NCI-H526 (cell line): Measurements from ENCODE around the gene INTS7.

Source experiments
- DNase-seq, 2 experiments: peaks; one replicate each; lab custom pipeline; 2025; lab: John Stamatoyannopoulos, UW

The INTS7 gene, protein sequence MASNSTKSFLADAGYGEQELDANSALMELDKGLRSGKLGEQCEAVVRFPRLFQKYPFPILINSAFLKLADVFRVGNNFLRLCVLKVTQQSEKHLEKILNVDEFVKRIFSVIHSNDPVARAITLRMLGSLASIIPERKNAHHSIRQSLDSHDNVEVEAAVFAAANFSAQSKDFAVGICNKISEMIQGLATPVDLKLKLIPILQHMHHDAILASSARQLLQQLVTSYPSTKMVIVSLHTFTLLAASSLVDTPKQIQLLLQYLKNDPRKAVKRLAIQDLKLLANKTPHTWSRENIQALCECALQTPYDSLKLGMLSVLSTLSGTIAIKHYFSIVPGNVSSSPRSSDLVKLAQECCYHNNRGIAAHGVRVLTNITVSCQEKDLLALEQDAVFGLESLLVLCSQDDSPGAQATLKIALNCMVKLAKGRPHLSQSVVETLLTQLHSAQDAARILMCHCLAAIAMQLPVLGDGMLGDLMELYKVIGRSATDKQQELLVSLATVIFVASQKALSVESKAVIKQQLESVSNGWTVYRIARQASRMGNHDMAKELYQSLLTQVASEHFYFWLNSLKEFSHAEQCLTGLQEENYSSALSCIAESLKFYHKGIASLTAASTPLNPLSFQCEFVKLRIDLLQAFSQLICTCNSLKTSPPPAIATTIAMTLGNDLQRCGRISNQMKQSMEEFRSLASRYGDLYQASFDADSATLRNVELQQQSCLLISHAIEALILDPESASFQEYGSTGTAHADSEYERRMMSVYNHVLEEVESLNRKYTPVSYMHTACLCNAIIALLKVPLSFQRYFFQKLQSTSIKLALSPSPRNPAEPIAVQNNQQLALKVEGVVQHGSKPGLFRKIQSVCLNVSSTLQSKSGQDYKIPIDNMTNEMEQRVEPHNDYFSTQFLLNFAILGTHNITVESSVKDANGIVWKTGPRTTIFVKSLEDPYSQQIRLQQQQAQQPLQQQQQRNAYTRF

DNA sequence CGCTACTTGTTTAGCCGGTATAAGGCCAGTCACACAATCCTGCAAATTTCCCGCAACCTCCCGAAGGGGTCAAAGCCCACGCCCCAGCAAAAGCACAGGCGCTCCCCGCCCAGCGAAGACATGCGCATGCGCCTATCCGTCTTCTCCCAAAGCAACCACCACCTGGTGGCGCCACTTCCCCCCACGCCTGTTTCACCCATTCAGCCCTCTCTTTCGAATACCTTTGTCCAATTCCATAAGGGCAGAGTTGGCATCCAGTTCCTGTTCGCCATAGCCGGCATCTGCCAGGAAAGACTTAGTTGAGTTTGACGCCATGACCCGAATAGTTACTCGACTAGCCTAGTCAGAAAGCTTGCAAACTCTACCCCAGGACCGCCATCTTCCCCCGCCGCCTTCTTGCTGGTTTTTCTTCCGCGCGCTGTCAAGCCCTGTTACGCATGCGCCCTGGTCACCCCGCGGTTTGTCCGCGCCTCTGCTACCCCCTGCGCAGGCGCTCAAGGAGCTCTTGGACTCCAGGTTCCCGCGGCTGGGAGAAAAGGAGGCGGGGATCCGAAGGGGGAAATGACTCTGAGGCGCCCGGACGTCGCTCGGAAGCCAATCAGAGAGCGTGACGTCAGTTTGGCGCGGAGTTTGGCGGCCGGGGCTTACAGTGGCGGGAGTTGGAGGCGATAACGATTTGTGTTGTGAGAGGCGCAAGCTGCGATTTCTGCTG is at the start of gene INTS7, which contains the start of gene DTL:
INTS7 (minus strand) TSS at position 435 of the 712 bp plus-strand sequence; CDS start at position 315, 120 bp downstream.
DTL (plus strand) TSS at position 626 of the 712 bp plus-strand sequence. CDS start 143 bp downstream, outside the sequence.
- DNase-seq = peak; percentile 97 to 99

DNA sequence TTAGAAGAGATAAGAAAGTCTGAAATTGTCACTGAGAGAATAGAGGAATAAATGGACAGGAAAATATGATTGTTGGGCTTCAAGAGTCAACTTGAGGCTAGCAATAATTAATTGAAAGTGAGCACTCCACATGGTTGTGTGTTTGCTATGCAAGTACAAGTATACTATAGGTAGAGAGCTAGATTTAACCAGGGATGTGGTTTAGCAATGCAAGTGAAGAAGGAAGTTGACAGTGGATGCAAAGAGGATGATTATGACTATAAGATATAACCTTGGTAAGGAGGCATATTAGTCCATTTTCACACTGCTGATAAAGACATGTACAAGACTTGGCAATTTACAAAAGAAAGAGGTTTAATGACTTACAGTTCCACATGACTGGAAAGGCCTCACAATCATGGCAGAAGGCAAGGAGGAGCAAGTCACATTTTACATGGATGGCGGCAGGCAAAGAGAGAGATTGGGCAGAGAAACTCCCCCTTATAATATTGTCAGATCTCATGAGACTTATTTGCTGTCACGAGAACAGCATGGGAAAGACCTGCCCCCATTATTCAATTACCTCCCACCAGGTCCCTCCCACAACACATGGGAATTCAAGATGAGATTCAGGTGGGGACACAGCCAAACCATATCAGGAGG is 47.5 kb upstream of the INTS7 start:
- DNase-seq = no peak

DNA sequence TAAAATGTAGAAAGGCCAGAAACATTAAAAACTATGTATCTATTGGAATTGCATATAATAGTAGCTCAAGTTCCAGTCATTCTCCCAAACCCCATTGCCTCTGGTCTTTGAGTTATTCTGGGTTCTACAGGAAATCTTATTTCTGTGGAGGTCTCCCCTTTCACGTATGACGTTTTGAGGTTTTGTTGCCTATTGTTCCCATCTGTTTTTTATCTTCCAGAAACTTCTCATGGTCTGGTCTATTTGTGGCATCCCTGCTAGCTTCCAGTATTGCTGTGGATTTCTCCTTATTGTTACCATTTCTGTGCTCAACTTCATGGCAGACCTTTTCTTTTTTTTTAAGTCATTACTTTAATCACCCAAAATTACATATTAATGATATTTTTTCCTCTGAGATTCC is 43.5 kb upstream of the INTS7 start:
- no peak for DNase-seq

DNA sequence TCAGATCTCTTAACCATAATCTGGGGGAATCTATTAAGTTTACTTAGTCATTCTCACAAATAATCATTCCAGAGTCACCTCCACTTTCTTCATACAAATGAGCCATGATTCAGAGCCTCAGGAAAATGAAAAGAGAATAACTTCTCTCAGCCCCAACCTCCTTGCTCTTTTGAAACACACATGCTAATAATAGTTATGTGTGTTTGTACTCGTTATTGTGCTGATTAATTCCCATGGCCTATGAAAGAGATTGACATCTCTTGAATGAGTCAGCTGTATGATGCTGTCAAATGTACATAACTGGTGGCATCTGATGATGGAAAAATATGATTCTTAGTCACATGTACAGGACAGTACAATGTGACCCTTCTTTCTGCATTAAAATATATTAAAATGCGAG is 41.7 kb upstream of the INTS7 start:
- DNase-seq = no peak

DNA sequence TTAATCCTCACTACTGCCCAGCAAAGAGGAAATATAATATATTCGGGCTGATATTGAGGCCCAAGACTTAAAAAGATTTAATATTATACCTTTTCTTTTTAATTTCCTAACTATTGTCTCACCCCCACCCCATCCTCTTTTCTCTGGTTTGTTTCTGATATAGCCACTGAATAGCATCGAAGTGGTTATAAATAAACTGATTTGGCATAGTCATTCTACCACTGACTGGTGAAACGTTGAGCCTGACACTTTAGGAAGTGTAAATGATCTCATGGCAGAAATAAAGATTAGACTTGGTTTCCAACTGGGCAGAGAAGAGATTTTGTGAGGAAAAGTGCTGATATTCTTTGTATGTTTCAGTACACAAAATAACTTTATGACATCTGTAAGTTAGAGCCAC is 39.5 kb upstream of the INTS7 start:
- DNase-seq = no peak

DNA sequence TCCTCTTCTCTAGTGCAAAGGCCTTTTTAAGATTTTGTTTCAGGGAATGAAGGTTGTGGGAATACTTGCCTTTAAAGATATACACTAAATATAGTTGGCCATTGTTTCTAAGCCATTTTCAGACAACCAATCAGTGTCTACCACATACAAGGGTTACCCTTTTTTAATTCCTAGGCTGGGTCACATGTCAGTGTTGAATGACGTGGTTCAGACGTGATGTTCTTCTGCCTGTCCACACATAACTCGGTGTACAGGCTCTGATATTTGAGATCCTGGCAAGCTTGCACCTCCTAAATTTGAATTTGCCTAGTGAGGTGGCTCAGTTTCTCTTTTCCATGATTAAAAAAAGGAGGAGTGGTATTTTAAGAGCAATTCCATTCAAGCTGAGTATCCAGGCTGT is 39.0 kb upstream of the INTS7 start:
- no peak for DNase-seq

DNA sequence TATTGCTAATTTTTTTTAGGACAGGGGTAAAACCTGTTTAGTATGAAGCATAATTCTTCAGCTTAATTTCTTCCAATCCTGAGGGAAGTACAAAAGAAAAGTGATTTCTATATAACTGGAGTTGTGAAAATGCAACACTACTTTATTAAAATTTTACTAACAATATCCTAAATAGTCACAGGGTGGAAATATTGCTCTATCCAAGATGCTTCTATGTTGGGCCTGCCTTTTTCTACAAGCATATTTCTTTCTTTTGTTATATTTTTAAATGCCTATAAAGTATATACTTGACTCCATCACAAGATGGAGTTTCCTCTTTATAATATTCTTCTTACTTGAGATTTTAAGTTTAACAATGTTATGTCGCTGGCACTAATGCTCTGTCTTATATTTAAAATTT is 38.1 kb upstream of the INTS7 start:
- no peak for DNase-seq

DNA sequence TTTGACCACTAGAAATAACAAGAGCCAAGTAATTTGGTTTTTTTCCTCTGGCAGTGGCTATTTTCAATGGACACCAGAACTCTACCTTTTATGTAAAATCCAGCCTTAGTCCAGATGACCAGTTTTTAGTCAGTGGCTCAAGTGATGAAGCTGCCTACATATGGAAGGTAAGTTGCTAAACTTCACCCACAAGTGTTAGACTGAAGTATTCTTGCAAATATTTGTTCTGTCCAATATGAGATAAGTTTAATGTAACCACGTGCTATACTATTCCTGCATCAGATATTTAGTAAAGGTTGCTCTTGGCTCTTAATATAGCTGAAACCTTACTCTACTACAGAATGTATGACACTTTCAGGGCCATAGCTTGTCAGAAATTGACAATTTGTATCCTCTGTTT is 36.7 kb upstream of the INTS7 start:
- no peak for DNase-seq

DNA sequence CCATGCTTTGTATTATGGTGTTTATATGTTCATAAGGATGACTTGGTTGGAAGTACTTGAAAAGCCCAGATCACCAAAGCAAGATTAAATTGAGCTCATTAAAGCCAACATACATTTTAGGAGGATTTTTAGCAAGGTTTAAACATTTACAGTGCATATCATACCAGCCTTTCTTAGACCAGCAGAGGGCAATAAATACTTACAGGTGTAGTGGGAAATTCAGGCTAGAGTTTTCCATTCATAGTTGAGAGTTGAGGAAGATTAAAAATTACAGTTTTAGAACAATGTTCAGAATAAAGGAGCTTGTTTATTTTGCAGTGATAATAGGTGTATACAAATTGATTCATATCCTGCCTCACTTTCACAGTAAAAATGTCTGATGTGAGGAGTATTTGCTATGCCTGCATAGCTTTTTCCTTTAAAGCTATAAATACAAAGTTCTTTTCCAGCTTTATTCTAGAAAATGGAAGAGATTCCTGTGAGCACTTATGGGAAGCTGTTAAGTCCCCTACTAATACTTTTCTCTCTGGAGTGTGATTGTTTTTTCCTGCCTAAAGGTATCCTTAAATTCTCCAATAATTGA is 35.5 kb upstream of the INTS7 start:
- DNase-seq = peak in 1 of 2 experiments; percentile 27

DNA sequence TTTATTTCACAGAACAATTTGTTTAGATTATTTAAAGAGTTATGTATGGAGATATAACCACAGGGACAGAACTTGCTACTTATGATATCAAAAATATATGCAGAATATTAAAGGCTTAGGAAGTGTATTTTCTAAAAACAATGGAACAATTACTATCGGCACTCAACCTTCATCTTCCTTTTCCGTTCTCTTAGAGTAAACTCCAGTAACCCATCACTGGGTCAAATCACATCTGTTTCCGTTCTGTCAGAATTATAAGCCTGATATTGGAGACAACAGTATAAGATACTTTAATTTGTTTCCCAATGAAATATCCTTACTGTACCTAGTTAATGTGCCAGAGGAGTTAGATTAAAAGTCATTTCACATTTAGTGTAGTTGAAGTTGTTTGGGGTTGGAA is 32.4 kb upstream of the INTS7 start:
- no peak for DNase-seq

DNA sequence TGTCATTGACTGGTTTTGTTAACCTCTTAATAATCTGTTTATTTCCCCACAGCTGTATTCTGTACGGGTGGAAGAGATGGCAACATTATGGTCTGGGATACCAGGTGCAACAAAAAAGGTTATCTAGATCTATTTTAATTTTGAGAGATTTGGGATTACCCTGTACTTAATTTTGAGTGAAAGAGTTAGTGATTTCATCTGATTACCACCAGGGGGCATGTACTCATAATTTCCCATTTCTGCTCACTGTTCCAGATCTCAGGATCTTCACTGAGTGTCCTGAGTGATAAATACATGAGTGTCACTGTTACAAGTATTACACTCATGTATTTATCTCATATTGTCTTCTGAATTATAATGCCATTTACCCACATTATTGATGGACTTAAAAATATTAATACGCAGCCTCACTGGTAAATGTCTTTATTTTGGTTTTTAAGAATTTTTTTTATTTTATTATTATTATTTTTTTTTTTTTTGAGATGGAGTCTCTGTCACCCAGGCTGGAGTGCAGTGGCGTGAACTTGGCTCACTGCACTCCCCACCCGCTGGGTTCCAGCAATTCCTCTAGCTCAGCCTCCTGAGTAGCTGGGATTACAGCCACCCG is 27.6 kb upstream of the INTS7 start:
- DNase-seq = peak; percentile 0 to 43

DNA sequence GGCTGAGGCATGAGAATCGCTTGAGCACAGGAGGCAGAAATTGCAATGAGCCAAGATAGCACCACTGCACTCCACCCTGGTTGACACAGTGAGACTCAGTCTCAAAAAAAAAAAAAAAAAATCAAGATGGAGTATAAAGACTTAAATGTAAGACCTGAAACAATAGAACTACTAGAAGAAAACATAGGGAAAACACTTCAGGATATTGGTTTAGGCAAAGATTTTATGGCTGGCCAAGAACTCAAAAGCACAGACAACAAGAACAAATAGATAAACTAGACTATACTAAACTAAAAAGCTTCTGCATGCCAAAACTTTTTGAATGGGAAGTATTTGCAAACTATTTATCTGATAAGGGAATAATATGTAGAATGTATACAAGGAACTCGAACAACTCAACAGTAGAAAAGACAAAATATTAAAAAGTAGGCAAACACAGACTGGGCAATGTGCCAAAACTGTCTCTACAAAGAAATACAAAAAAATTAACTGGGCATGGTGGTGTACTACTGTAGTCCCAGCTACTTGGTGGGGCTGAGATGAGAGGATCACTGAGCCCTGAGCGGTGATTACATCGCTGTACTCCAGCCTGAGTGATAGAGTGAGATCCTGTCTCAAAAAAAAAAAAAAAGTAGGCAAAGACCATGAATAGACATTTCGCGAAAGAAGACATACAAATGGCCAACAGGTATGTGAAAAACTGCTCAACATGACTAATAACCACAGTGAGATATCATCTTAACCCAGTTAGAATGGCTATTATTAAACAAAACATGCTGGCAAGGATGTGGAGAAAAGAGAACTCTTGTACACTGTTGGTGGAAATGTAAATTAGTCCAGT is 25.5 kb upstream of the INTS7 start:
- DNase-seq = no peak

DNA sequence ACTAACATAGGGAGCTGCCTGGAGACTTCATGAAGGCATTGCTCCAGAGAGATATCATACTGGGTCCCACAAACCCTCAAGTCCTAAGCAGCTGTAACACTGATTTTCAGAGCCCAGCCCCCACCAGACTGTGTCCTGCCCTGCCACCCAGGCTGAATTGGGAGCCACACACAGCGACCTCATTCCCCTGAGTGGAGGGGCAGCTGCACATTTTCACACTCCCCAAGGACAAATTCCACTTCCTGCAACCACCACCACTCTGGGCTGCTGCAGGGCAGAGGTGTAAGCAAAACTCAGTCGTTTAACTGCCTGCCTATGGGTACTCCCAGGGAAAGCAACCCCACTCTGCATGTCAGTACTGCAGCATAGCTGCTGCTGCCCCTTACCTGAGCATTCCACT is 20.0 kb upstream of the INTS7 start:
- DNase-seq = no peak

DNA sequence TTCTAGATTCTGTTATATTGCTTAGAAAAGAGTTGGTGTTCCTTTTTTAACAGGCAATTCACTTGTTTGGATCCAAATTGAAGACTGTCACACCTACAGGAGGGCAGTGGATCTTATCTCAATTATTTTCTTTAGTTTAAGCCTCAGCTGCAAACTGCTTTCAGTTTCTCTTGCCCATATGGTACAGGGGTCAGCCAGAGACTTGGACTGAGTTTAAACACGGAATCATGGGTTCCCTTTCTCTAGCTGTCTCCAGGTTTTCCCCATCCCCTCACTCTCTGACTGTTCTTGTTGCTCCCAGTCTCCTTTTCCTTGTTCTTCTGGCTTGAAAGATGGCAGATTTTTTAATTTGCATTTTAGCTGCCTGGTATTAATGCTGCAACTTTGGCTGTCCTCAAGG is 18.6 kb upstream of the INTS7 start:
- DNase-seq = no peak

DNA sequence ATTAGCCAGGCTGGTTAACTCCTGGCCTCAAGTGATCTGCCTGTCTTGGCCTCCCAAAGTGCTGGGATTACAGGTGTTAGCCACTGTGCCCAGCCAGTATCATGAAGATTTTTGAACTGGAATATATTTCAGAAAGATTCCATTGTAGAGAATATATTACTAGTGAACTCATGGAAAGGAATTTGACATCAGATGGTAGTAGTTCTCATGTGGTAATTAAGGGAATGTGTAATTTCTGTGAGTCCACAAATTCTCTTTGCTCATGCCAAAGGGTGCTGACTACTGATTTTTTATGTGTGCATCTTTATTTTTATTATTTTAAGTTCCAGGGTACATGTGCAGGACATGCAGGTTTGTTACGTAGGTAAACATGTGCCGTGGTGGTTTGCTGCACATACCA is 10.6 kb upstream of the INTS7 start:
- no peak for DNase-seq

DNA sequence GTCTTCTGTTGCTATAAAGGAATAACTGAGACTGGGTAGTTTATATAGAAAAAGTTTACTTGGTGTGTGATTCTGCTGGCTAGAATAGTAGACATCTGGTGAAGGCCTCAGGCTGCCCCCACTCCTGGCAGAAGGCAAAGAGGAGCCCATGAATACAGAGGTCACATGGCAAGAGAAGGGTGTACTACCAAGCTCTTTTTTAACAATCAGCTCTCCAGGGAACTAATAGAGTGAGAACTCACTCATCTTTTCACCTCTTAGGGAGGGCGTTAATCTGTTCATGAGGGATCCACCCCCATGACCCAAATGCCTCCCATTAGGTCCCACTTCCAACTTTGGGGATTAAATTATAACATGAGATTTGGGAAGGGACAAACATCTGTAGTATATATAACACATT is 9.5 kb upstream of the INTS7 start:
- DNase-seq = no peak

DNA sequence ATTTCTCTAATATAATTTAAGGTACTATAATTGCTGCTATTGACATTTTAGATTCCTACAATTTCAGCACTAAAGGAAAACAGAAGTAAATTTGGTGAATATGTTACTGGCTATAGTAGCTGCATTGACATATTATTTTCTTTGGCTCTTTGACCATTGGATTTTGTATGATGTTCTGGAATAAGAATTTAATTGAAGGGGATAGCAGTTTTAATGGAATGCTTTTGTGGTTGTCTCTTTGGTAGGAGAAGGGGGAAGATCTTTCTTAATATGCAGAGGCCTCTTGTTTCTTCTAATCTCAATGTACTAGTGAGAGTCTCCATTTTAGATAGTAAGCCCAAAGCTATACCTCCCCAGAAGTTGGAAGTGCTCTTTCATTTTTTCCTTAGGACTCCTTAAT is 7.1 kb upstream of the INTS7 start:
- DNase-seq = no peak

DNA sequence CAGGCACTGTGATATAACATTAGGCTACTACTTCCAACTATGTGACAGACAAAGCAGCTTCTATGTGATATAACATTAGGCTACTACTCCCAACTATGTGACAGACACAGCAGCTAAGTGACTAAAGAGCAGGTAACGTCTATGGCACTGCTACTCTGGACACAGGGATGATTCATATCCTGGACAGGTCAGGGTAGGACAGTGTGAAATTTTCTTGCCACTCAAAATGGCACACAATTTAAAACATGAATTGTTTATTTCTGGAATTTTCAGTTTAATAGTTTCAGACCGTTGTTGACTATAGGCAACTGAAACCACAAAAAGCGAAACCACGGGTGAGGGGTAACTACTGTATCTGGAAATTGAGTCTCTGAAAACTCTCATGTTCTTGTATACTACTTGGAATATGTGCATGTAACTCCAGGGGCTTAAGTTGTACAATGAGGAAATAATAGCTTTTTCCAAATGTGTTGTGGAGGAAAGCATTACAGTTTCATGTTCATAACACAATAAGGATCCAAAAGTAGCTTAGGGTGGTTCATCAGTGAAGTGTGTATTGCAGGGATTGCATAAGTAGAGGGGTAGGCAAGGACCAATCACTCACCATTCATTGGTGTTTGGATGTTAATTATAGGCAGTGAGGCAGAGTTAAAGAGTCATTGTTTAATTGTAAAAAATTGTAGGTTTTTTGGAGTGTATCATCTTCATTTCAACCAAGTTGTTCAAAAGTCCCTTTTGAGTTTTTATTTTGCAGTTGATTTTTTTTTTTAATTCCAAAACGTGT is 5.5 kb upstream of the INTS7 start:
- no peak for DNase-seq

DNA sequence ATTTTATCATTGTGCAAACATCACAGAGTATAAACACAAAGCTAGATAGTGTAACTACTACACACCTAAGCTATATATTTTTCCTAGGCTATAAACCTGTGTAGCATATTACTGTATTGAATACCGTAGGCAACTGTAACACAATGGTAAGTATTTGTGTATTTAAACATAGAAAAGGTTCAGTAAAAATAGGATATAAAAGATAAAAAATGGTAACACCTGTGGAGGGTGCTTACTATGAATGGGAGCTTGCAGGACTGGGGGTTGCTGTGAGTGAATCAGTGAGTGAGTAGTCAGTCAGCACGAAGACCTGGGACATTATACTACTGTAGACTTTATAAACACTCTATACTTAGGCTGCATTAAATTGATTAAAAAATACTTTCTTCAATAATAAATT is 4.3 kb upstream of the INTS7 start:
- no peak for DNase-seq
